HG02763 (cell line): ENCODE measurements around the gene PFKM.
"Not testable (repeated sequence)": the region's sequence is repeated elsewhere in the genome, so short reads cannot be mapped to it uniquely, and the experiment has no call there.

ENCODE experiments used
- ATAC-seq: cut with Tn5 transposase; IDR thresholded peaks from one replicate; pipeline ENCODE4 v1.9.1; 2021; ENCODE audit warnings: mild to moderate bottlenecking, moderate library complexity; ENCODE audit not compliant: unreplicated experiment

The PFKM gene

DNA sequence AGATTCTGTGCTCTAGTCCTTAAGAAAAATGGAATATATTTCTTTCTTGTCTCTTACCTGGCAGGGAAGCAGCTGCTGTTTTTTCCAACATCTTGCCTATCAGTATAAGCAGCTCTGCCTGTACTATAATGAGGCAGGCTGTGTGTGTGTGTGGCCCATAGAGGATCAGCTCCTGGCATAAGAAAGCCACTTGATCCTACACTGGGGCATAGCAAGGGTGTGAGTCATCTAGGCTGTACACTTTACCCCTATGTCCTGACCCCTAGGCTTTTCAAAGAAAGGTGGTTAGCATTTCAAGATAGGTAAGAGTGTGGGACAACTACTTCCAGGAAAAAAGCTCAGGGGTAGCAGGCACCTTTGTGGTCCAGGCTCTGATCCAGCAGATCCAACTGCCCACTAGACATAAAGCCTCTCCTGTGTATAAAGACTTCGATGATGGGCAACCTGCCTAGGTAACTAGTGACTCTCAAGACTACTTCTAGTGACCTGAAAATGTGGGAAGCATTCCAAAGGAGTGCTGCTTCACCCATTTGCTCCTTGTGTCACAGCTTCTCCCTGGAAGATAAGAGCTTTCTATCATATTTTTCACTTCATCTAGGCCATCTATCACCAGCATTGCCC is 8.4 kb upstream of the PFKM start:
- ATAC-seq, result no peak

DNA sequence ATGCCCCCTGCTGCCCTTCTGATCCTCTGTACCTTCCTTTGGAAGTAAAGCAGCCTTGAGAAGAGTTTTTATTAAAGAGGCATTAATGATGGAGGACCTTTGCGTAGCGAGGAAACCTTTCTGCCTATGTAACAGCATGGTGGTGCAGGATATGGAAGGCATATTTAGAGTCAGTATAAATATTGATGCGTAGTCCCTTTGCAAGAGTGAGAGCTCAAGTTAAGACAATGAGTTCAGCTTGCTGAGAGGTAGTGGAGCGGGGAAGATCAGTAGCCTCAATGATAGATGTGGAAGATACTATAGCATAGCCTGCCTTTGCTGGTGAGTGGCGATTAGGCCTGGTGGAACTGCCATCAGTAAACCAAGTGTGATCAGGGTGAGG is 7.9 kb upstream of the PFKM start:
- ATAC-seq, result not testable (repeated sequence)

DNA sequence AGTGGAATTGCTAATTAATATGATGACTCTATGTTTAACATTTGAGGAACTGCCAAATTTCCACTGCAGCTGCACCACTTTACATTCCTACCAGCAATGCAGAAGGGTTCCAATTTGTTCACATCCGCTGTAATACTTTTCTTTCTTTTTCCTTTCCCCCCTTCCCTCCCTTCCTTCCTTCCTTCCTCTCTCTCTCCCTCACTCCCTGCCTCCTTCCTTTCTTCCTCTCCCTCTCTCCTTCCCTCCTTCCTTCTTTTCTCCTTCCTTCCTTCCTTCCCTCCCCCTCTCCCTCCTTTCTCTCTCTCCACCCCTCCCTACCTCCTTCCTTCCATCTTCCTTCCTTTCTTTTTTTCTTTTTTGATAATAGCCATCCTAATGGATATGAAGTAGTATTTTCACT is 3.2 kb upstream of the PFKM start:
- no peak for ATAC-seq

- no peak for ATAC-seq
Measured at GRCh38 chr12:48118284-48118871, 786 bp upstream of the PFKM start.

DNA sequence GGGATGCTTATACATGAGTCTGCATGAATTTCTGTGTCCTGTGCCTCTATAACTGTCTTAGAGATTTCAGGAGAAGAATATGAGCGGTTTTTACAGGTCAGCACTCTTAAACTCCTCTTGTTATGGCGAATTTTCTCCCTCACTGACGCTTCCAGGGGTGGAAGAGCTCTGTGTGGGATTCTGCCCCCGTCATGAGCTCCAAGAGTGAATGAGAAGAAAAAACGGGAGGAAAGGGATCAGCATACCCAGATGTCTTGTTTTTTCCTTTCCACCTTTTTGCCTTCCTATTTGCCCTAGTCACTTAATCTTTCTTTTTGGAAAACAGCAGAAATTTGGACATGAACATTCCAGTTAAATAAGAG is 651 bp downstream of the PFKM start:
- peak; percentile 5 for ATAC-seq

- no peak for ATAC-seq
Measured at GRCh38 chr12:48121522-48121921, 2.4 kb downstream of the PFKM start.

DNA sequence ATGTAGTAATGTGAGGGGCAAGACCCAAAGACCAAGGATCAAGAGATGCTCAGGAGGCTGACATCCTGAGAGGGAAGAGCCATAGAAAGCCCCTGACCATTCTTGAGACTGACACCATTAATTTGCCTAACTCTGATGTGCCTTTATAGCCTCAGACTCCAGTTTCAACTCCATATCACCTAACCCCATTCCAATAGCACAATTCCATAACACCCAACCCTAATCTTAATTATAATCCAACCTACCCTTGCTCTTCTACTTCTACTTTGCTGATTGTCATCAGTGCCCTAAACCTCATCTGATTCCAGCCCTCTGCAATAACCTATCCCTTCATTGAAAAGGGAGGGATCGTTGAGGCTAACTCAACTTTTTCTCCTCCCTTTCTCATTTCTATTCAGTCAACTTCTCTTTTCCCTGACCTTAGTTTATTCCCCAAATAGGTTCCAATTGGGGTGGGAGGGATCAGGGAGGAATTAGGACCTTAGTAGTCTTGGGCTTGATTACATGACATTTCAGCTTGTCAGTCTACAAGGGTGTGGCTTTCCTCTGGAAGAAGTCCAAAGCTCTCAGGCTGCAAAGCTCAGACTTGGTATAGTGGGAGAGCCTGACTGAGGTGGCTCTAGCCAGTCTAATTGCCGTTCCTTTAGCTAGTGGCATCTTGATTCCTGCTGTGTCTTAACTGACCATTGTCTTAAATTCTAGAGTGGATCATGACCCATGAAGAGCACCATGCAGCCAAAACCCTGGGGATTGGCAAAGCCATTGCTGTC is 3.1 kb downstream of the PFKM start:
- no peak for ATAC-seq

GRCh38 chr12:48123169-48123568 is 4.0 kb downstream of the PFKM start:
- no peak for ATAC-seq

DNA sequence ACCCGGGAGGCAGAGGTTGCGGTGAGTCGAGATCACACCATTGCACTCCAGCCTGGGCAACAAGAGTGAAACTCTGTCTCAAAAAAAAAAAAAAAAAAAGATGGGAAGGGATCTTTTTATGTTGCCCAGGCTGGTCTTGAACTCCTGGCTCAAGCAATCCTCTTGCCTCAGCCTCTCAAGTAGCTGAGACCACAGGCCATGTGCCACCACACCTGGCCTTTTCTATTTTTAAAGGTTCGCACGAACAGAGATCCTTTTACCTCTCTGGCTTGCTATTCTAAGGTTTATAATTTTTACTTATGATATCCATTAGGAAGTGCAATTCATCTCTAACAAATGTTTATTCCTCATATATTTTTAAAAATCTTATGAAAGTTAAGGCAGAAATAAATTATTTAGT is 6.4 kb downstream of the PFKM start:
- not testable (repeated sequence) for ATAC-seq

DNA sequence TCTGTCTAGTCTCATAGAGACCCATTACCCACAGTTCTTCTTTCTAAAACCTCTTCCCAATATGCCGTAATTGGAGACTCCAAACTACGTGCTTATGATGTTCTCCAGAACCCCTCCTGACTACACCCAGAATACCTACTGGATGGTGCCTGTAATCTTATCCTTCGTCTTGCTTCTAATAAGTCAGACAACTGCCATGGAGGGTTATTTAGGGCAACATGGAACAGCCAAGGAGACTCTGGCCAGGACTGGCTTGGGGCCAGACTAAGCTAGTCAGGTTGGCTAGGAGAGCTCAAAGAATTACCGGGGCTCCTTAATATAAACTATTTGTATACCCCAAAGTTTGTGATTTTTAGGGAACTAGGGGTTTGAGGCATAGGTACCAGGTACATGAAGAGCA is 6.8 kb downstream of the PFKM start:
- ATAC-seq, result no peak

DNA sequence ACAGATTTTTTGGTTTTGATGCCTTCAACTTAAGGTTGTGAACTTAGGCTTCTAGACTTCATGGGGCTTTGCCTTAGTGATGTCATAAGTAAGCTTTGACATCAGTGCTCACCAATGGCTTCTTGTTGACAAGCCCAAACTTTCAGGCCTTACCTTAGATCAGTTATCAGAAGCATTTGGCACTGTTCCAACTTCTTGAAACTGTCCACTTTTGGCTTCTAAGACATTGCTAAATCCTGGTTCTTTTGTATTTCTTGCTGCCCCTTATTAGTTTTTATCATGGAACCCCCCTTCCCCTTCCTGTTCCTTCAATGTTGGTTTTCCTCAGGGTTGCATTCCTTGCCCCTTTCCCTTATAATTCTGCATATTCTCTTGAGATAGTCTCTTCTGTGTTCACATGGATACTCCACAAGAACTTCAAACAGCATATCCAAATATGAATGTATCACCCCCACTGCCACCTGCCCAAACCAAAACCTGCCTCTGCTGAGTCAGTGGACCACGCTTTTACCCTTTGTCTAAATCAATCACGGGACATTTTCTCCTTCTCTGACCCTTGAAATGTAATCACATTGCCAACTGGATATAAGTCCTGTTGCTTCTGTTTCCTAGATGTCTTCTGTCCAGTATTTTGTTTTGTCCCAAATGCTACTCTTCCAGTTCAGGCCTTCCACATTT is 7.9 kb downstream of the PFKM start:
- ATAC-seq, result no peak

GRCh38 chr12:48128800-48129199 is 9.6 kb downstream of the PFKM start:
- no peak for ATAC-seq

DNA sequence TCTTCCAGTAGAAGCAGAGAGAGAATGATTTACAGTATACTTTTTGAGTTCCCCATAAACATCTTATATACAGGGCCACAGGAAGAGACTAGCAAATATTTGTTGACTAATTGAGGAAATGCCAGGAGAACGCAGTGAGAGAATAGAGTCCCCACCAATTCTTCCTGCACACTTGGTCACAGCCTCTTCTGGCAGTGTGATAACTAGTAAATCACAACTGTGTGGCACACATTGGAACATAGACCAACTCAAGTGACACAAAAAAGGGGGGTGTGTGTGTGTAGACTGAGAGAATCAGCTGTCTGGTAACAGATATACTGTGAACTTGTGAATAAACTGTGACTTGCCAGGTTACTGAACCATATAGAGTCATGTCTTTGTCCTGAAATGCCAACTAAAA is 10.2 kb downstream of the PFKM start:
- ATAC-seq, result no peak

DNA sequence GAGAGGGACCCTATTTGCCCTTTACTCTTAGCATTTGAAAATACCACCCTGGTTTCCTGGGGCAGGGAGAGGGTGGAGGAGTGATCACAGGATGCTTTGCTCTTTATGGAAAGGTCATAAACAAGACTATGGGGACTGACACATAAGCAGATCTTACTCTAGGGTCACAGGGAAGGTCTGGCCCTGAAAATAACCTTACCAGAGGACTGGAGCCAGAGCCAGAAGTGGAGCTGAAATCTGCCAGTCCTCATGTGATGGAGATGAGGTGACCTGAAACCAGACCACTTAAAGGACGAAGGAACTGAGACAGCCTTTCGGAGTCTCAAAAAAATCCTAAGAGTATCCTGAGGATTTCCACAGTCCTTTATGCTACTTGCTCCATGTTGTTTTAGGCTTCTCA is 12.4 kb downstream of the PFKM start:
- no peak for ATAC-seq

- no peak for ATAC-seq
Measured at GRCh38 chr12:48132826-48133225, 13.7 kb downstream of the PFKM start.

DNA sequence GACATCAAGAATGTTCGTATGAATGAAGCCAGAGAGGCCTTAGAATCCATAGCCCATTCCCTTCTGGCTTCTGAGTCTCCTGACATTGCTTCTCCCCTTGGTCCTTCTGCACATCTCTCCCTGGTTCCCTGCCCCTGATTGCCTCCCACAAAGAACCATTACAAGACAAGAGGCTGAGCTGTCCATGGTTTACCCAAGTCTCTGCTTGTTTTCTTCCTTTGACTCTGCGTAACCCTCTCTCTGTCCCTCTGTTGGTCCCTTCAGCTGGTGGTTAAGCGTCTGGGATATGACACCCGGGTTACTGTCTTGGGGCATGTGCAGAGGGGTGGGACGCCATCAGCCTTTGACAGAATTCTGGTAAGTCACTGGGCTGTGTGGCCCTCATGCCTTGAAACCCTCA is 15.9 kb downstream of the PFKM start:
- ATAC-seq, result no peak

DNA sequence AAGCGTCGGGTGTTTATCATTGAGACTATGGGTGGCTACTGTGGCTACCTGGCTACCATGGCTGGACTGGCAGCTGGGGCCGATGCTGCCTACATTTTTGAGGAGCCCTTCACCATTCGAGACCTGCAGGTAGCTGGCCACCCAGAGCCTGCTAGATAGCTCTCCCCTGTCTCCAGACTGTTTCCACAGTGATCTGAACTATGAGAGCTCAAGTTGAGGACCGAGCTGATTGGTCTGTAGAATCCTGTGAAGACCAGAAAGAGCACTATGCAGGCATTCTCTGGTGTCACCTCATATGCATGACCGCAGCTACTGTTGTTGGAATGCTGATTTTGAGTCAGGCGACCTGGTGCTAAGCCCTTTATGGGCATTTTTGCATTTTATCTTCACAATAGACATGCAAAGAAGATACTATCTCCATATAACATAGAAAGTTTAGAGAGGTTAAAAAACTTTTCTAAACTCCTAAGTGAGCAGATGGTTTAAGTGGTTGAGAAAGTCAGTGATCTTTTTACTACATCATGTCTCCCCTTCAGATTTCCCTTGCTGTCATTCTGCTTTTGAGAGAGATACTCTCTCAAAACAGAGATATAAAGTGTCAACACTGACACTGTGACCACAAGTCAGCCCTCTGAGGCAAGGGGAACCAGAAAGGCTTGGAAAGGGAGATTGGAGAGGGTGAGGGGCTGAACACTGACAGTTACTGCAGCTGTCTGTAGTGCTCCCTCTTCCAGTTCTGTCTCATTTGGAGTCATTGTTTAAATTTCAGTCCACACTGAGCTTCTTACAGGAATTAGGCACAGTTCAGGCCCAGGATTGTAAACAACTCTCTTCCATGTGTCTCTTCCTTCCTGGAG is 23.9 kb downstream of the PFKM start:
- ATAC-seq, result no peak

DNA sequence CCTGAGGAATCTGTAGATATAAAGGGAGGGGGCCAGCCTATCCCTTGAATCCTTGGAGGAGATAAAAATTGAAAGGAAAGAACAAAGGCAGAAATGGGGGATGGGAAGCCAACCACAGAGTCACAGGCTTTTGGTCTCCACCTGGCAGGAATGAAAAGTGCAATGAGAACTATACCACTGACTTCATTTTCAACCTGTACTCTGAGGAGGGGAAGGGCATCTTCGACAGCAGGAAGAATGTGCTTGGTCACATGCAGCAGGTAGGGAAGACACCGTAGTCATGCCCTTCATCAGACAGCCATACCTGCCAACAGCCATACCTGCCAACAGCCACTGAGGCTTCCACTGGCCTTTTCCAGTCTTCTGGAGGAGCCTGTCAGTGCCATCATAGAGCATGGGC is 24.7 kb downstream of the PFKM start:
- ATAC-seq, result no peak

DNA sequence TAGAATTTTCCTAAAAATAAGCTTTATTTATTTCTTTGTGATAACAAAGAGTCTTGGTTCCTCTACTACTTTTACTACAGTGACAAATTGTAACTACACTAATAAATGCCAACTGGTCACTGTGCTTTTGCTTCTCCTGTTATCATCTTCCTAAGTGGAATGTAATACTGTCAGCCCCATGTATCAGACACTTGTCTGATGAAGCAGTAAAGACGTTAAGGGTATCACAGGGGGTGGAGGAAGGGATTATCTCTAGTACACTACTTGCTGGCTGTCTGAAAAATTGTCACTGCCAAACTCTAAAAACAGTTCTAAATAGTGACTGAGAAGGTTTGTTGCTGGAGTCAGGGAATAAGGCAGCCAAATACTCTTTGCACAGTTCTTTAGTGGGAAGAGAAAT is 26.8 kb downstream of the PFKM start:
- ATAC-seq, result no peak

GRCh38 chr12:48151103-48151771 is 32.1 kb downstream of the PFKM start:
- no peak for ATAC-seq
